GM23338 (cell line): ENCODE data around the gene AKTIP. TPM values are rescaled to one million over a fixed set of nuclear protein-coding genes. Genes with fewer than 3 reads are reported as not detected.

Experiments used
- ATAC-seq: fragments of 200-7000 bp; cut with Tn5 transposase; 3 replicates; pipeline ENCODE4 v1.9.1; 2020
- DNase-seq: peaks from one replicate; pipeline ENCODE4 v3.0.0-alpha.2; 2015; ENCODE audit warnings: low spot score
- H2AFZ ChIP-seq: fragments of 200-600 bp; sonication (generic); 2 replicates; pipeline ENCODE4 v1.8.0; 2016; ENCODE audit warnings: antibody characterized with exemption, mild to moderate bottlenecking, moderate library complexity
- H3F3A ChIP-seq: fragments of 200-600 bp; sonication (generic); replicated peaks from 2 replicates; pipeline ENCODE4 v1.8.0; 2017; ENCODE audit warnings: antibody characterized with exemption, mixed run types, low read depth
- H3K27ac ChIP-seq: fragments of 200-600 bp; sonication (generic); 2 replicates; pipeline ENCODE4 v1.6.1; 2016; ENCODE audit warnings: low read depth
- H3K27me3 ChIP-seq: fragments of 200-600 bp; sonication (generic); 2 replicates; pipeline ENCODE4 v1.8.0; 2016; ENCODE audit warnings: mild to moderate bottlenecking, mixed run types, moderate library complexity; ENCODE audit not compliant: insufficient read depth
- H3K36me3 ChIP-seq: fragments of 200-600 bp; sonication (generic); 2 replicates; pipeline ENCODE4 v1.8.0; 2016; ENCODE audit warnings: mild to moderate bottlenecking; ENCODE audit not compliant: insufficient read depth
- H3K4me1 ChIP-seq: fragments of 200-600 bp; sonication (generic); 2 replicates; pipeline ENCODE4 v1.8.0; 2016; ENCODE audit warnings: mild to moderate bottlenecking, moderate library complexity; ENCODE audit not compliant: insufficient read depth
- H3K4me2 ChIP-seq: fragments of 200-600 bp; sonication (generic); 2 replicates; pipeline ENCODE4 v1.7.1; 2017; ENCODE audit warnings: mixed run types
- H3K4me3 ChIP-seq: fragments of 200-600 bp; sonication (generic); 2 replicates; pipeline ENCODE4 v1.6.1; 2016; ENCODE audit warnings: mixed run types
- H3K79me2 ChIP-seq: fragments of 200-600 bp; sonication (generic); replicated peaks from 2 replicates; pipeline ENCODE4 v1.8.0; 2017; ENCODE audit warnings: mild to moderate bottlenecking; ENCODE audit not compliant: insufficient read depth
- H3K9me2 ChIP-seq: fragments of 200-600 bp; sonication (generic); 2 replicates; pipeline ENCODE4 v1.8.0; 2017; ENCODE audit not compliant: insufficient read depth
- H4K20me1 ChIP-seq: fragments of 200-600 bp; sonication (generic); replicated peaks from 2 replicates; pipeline ENCODE4 v1.8.0; 2017; ENCODE audit warnings: mild to moderate bottlenecking; ENCODE audit not compliant: insufficient read depth
- H3K27ac Mint-ChIP-seq: 2 replicates; pipeline ENCODE4 v1.8.0; 2020; ENCODE audit warnings: inconsistent platforms, mild to moderate bottlenecking, moderate library complexity, mixed read lengths
- H3K27me3 Mint-ChIP-seq: 3 replicates; pipeline ENCODE4 v1.8.0; 2022; ENCODE audit warnings: low read depth, mild to moderate bottlenecking, moderate library complexity, mixed read lengths, inconsistent platforms; ENCODE audit not compliant: insufficient read depth, poor library complexity
- H3K36me3 Mint-ChIP-seq: 3 replicates; pipeline ENCODE4 v1.8.0; 2021; ENCODE audit warnings: low read depth, mild to moderate bottlenecking, inconsistent platforms, moderate library complexity, mixed read lengths
- H3K4me1 Mint-ChIP-seq: 3 replicates; pipeline ENCODE4 v1.8.0; 2020; ENCODE audit warnings: mild to moderate bottlenecking, inconsistent platforms, mixed read lengths
- H3K4me3 Mint-ChIP-seq: 3 replicates; pipeline ENCODE4 v1.8.0; 2021; ENCODE audit warnings: moderate library complexity, mild to moderate bottlenecking, inconsistent platforms, mixed read lengths
- H3K9me3 Mint-ChIP-seq: 3 replicates; pipeline ENCODE4 v1.8.0; 2020; ENCODE audit warnings: moderate library complexity, mild to moderate bottlenecking, inconsistent platforms, mixed read lengths
- CREB1 ChIP-seq: fragments of 250-450 bp; sonication (Bioruptor Pico); IDR thresholded peaks from 2 replicates; pipeline ENCODE4 v1.5.0; 2020; ENCODE audit warnings: low read depth, mild to moderate bottlenecking, moderate library complexity
- EZH2phosphoT487 ChIP-seq: fragments of 200-600 bp; sonication (generic); IDR thresholded peaks from one replicate; pipeline ENCODE4 v1.8.1; 2018; ENCODE audit warnings: antibody characterized with exemption; ENCODE audit not compliant: unreplicated experiment
- JUNB ChIP-seq: IDR thresholded peaks from one replicate; pipeline ENCODE4 v1.6.1; 2016; ENCODE audit warnings: antibody characterized with exemption; ENCODE audit not compliant: unreplicated experiment
- NANOG ChIP-seq: IDR thresholded peaks from 2 replicates; pipeline ENCODE4 v1.6.1; 2016; ENCODE audit warnings: antibody characterized with exemption, borderline replicate concordance
- STAT1 ChIP-seq: IDR thresholded peaks from one replicate; pipeline ENCODE4 v1.6.1; 2016; ENCODE audit warnings: antibody characterized with exemption; ENCODE audit not compliant: unreplicated experiment
- ZNF331 ChIP-seq: fragments of 250-450 bp; sonication (Bioruptor Pico); IDR thresholded peaks from 2 replicates; pipeline ENCODE4 v1.5.0; 2020; ENCODE audit warnings: low read depth, mild to moderate bottlenecking, moderate library complexity
- polyA plus RNA-seq: library from polyadenylated mRNA; unstranded; fragments of >200 nt; fragmentation: Nextera tagmentation; extraction: Ambion mirVana; gene quantifications from 2 replicates; pipeline ENCODE4 v1.2.1, GENCODE V29; 2016
- total RNA-seq: library from RNA; depleted of rRNA; stranded (reverse); fragments of >200 nt; shearing (Covaris generic); gene quantifications from 2 replicates; pipeline ENCODE4 v1.2.3, GENCODE V29; 2014
- TF ChIP-seq, protein P1 (sequence below): fragments of 250-450 bp; sonication (Bioruptor Pico); IDR thresholded peaks from 2 replicates; pipeline ENCODE4 v1.5.0; 2020; ENCODE audit warnings: mild to moderate bottlenecking, moderate library complexity
- TF ChIP-seq, protein P2 (sequence below), 2 experiments: fragments of 200-600 bp in 1 of 2; sonication (generic) in 1 of 2; conservative IDR thresholded peaks; 2 replicates each; pipeline versions ENCODE4 v1.5.1 to v1.6.1; 2016 to 2017; ENCODE audit warnings: antibody characterized with exemption in 2 of 2, low read depth in 2 of 2, mild to moderate bottlenecking in 2 of 2, moderate library complexity in 1 of 2

Gene AKTIP
- total and polyA plus RNA-seq, 2 experiments from 2014 or later = 17.3 to 21.6 TPM

DNA sequence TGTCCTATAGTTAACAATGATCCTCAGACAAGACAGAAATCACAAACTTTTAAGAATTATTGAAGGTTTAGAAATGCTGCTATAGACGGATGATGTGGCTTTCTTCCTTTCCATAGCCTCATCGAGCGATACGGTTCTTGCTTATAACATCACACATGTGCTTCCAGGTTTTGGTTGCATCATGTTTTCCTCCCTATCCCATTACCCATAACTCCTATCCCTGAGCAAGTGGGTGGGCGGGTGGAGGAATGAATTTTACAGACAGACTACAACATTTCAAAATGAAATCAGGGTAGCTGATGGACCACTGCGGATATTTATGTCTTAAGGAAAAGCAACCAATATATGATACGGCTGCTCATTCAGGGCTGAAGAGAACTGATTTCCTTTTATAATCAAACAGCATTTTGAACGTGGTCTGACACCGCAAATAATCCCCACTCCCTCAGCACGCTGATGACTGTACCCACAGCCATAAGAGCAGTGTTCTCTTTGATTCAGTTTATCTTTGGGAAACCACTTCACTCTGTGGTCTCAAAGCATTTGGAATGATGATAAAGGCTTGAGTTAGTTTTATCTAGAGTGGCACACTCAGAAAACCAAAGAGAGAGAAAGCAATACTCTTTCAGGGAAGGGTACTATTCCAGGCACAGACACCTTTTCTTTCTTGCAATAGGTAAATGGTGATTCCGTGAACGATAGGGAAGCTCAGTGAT lies 4.6 kb upstream of the AKTIP start:
- Histone ChIP-seq H3K79me2 (no peaks in the 10 kb centered on the region), H3K4me2 (no peak overlapping the region), H4K20me1 (no peaks in the 10 kb centered on the region), H2AFZ (peak overlapping the region; percentile 78; the same call in 1 of the 2 replicates), H3K4me3 (no peak overlapping the region), H3K36me3 (no peaks in the 10 kb centered on the region), H3F3A (no peaks in the 10 kb centered on the region; the same call in 1 of the 2 replicates), H3K4me1 (peaks cover 15% of the 10 kb centered on the region), H3K9me2 (peaks cover 11% of the 10 kb centered on the region), H3K27me3 (no peaks in the 10 kb centered on the region), H3K27ac (no peak overlapping the region)
- Mint-ChIP-seq H3K27me3 (peaks cover 8% of the 10 kb centered on the region), H3K4me3 (no peak overlapping the region), H3K9me3 (peaks cover 3% of the 10 kb centered on the region; the same call in 2 of the 3 replicates), H3K4me1 (peaks cover 17% of the 10 kb centered on the region), H3K36me3 (peaks cover under 1% of the 10 kb centered on the region; the same call in 2 of the 3 replicates), H3K27ac (no peak overlapping the region)
- ATAC-seq (no peak), DNase-seq (no peak)
- TF ChIP-seq, protein P1, sequence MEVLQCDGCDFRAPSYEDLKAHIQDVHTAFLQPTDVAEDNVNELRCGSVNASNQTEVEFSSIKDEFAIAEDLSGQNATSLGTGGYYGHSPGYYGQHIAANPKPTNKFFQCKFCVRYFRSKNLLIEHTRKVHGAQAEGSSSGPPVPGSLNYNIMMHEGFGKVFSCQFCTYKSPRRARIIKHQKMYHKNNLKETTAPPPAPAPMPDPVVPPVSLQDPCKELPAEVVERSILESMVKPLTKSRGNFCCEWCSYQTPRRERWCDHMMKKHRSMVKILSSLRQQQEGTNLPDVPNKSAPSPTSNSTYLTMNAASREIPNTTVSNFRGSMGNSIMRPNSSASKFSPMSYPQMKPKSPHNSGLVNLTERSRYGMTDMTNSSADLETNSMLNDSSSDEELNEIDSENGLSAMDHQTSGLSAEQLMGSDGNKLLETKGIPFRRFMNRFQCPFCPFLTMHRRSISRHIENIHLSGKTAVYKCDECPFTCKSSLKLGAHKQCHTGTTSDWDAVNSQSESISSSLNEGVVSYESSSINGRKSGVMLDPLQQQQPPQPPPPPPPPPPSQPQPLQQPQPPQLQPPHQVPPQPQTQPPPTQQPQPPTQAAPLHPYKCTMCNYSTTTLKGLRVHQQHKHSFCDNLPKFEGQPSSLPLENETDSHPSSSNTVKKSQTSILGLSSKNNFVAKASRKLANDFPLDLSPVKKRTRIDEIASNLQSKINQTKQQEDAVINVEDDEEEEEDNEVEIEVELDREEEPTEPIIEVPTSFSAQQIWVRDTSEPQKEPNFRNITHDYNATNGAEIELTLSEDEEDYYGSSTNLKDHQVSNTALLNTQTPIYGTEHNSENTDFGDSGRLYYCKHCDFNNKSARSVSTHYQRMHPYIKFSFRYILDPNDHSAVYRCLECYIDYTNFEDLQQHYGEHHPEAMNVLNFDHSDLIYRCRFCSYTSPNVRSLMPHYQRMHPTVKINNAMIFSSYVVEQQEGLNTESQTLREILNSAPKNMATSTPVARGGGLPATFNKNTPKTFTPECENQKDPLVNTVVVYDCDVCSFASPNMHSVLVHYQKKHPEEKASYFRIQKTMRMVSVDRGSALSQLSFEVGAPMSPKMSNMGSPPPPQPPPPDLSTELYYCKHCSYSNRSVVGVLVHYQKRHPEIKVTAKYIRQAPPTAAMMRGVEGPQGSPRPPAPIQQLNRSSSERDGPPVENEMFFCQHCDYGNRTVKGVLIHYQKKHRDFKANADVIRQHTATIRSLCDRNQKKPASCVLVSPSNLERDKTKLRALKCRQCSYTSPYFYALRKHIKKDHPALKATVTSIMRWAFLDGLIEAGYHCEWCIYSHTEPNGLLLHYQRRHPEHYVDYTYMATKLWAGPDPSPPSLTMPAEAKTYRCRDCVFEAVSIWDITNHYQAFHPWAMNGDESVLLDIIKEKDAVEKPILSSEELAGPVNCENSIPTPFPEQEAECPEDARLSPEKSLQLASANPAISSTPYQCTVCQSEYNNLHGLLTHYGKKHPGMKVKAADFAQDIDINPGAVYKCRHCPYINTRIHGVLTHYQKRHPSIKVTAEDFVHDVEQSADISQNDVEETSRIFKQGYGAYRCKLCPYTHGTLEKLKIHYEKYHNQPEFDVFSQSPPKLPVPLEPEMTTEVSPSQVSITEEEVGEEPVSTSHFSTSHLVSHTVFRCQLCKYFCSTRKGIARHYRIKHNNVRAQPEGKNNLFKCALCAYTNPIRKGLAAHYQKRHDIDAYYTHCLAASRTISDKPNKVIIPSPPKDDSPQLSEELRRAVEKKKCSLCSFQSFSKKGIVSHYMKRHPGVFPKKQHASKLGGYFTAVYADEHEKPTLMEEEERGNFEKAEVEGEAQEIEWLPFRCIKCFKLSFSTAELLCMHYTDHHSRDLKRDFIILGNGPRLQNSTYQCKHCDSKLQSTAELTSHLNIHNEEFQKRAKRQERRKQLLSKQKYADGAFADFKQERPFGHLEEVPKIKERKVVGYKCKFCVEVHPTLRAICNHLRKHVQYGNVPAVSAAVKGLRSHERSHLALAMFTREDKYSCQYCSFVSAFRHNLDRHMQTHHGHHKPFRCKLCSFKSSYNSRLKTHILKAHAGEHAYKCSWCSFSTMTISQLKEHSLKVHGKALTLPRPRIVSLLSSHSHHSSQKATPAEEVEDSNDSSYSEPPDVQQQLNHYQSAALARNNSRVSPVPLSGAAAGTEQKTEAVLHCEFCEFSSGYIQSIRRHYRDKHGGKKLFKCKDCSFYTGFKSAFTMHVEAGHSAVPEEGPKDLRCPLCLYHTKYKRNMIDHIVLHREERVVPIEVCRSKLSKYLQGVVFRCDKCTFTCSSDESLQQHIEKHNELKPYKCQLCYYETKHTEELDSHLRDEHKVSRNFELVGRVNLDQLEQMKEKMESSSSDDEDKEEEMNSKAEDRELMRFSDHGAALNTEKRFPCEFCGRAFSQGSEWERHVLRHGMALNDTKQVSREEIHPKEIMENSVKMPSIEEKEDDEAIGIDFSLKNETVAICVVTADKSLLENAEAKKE = no peak
- TF ChIP-seq STAT1 (no peak), CREB1 (no peak), NANOG (no peak), EZH2phosphoT487 (no peak), JUNB (no peak), ZNF331 (no peak)
- TF ChIP-seq, protein P2, sequence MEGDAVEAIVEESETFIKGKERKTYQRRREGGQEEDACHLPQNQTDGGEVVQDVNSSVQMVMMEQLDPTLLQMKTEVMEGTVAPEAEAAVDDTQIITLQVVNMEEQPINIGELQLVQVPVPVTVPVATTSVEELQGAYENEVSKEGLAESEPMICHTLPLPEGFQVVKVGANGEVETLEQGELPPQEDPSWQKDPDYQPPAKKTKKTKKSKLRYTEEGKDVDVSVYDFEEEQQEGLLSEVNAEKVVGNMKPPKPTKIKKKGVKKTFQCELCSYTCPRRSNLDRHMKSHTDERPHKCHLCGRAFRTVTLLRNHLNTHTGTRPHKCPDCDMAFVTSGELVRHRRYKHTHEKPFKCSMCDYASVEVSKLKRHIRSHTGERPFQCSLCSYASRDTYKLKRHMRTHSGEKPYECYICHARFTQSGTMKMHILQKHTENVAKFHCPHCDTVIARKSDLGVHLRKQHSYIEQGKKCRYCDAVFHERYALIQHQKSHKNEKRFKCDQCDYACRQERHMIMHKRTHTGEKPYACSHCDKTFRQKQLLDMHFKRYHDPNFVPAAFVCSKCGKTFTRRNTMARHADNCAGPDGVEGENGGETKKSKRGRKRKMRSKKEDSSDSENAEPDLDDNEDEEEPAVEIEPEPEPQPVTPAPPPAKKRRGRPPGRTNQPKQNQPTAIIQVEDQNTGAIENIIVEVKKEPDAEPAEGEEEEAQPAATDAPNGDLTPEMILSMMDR (conservative IDR thresholded peaks at IDR 0.05; ENCODE audit: low read depth in 2 of 2) = no peak
